Spinal cord (tissue), 10 donors: Measurements from ENCODE around the gene GPR85. TPM values are rescaled to one million over a fixed set of nuclear protein-coding genes. Genes with fewer than 3 reads are reported as not detected.
"Not testable (repeated sequence)": the region's sequence is repeated elsewhere in the genome, so short reads cannot be mapped to it uniquely, and the experiment has no call there.

ENCODE experiments used
- DNase-seq, 6 donors: peaks; one replicate each; pipeline versions ENCODE4 v3.0.0 to v3.0.0-alpha.2; 2013 to 2015; ENCODE audit warnings: low spot score in 6 of 6, low read depth in 4 of 6
- H3K27ac ChIP-seq: one replicate; pipeline ENCODE4 v1.5.1; 2013; ENCODE audit warnings: low read depth, low read length, control low read depth
- H3K27me3 ChIP-seq: one replicate; pipeline ENCODE4 v1.6.1; 2013; ENCODE audit warnings: low read length; ENCODE audit not compliant: control insufficient read depth, insufficient read depth
- H3K36me3 ChIP-seq: one replicate; pipeline ENCODE4 v1.6.1; 2013; ENCODE audit warnings: low read length; ENCODE audit not compliant: control insufficient read depth, insufficient read depth
- H3K4me1 ChIP-seq: one replicate; pipeline ENCODE4 v1.6.1; 2013; ENCODE audit warnings: low read length; ENCODE audit not compliant: control insufficient read depth, insufficient read depth
- H3K4me3 ChIP-seq: one replicate; pipeline ENCODE4 v1.5.1; 2013; ENCODE audit warnings: low read depth, low read length, control low read depth
- H3K9me3 ChIP-seq: one replicate; pipeline ENCODE4 v1.6.1; 2013; ENCODE audit warnings: low read length; ENCODE audit not compliant: control insufficient read depth, insufficient read depth
- WGBS: methylation state at CpG from one replicate; pipeline ENCODE4 v1.1.5; 2013; ENCODE audit warnings: missing lambda C conversion rate; ENCODE audit not compliant: insufficient coverage; 5-methylcytosine and 5-hydroxymethylcytosine counted together
- polyA plus RNA-seq, 2 donors: library from polyadenylated mRNA; unstranded; fragments of 120-200 nt; gene quantifications; one replicate each; pipeline ENCODE4 v1.2.1, GENCODE V29; 2013; ENCODE audit not compliant: insufficient read length in 2 of 2
- total RNA-seq, 2 donors: library from RNA; depleted of rRNA in 1 of 2; stranded (reverse); fragments of 120-200 nt in 1 of 2; fragments of >200 nt in 1 of 2; gene quantifications; one replicate each; pipeline versions ENCODE4 v1.2.3 to v1.2.4, GENCODE V29; 2013 to 2014
- donor health status: healthy.

Gene GPR85
- total and polyA plus RNA-seq, 4 donors = 13.6 to 46.8 (median 36.3) TPM

- no peaks in the 10 kb centered on the region for H3K9me3 ChIP-seq
- H3K4me3 ChIP-seq = no peak overlapping the region
- no peaks in the 10 kb centered on the region for H3K36me3 ChIP-seq
- H3K27me3 ChIP-seq = no peaks in the 10 kb centered on the region
- no peaks in the 10 kb centered on the region for H3K4me1 ChIP-seq
- WGBS = no CpG with 5 or more reads among the region's 2 CpGs
- DNase-seq = no peak
- no peak overlapping the region for H3K27ac ChIP-seq
Measured at GRCh38 chr7:113054938-113055337, 31.7 kb downstream of the GPR85 start.

GRCh38 chr7:113054272-113054671, 32.4 kb downstream of the GPR85 start:
- not testable (repeated sequence) for H3K4me1 ChIP-seq, DNase-seq, H3K27me3 ChIP-seq, H3K4me3 ChIP-seq, H3K27ac ChIP-seq, H3K9me3 ChIP-seq, H3K36me3 ChIP-seq
- 68% methylated on average over 3 of the region's 3 CpGs for WGBS

- H3K27ac ChIP-seq, H3K27me3 ChIP-seq, H3K4me3 ChIP-seq, H3K36me3 ChIP-seq, H3K9me3 ChIP-seq, DNase-seq, H3K4me1 ChIP-seq: not testable (repeated sequence)
- WGBS = no CpG with 5 or more reads among the region's 1 CpG
Measured at GRCh38 chr7:113049221-113049620, 37.4 kb downstream of the GPR85 start.

GRCh38 chr7:113046453-113046852, 40.2 kb downstream of the GPR85 start:
- Histone ChIP-seq H3K27ac (no peak overlapping the region), H3K36me3 (no peaks in the 10 kb centered on the region), H3K9me3 (no peaks in the 10 kb centered on the region), H3K27me3 (no peaks in the 10 kb centered on the region), H3K4me1 (no peaks in the 10 kb centered on the region), H3K4me3 (no peak overlapping the region)
- no peak for DNase-seq
- WGBS = no CpG with 5 or more reads among the region's 2 CpGs

- 90% methylated on average over 2 of the region's 4 CpGs for WGBS
- Histone ChIP-seq H3K4me3 (no peak overlapping the region), H3K9me3 (no peaks in the 10 kb centered on the region), H3K4me1 (no peaks in the 10 kb centered on the region), H3K27me3 (no peaks in the 10 kb centered on the region), H3K27ac (no peak overlapping the region), H3K36me3 (no peaks in the 10 kb centered on the region)
- no peak for DNase-seq
Measured at GRCh38 chr7:113045379-113045778, 41.2 kb downstream of the GPR85 start.

- Histone ChIP-seq H3K27me3 (no peaks in the 10 kb centered on the region), H3K4me1 (no peaks in the 10 kb centered on the region), H3K27ac (no peak overlapping the region), H3K4me3 (no peak overlapping the region), H3K9me3 (no peaks in the 10 kb centered on the region), H3K36me3 (no peaks in the 10 kb centered on the region)
- DNase-seq = no peak
Measured at GRCh38 chr7:113044394-113044793, 42.2 kb downstream of the GPR85 start.

GRCh38 chr7:113040849-113041248, 45.8 kb downstream of the GPR85 start:
- Histone ChIP-seq H3K9me3 (no peaks in the 10 kb centered on the region), H3K36me3 (no peaks in the 10 kb centered on the region), H3K4me3 (no peak overlapping the region), H3K4me1 (no peaks in the 10 kb centered on the region), H3K27ac (no peak overlapping the region), H3K27me3 (no peaks in the 10 kb centered on the region)
- DNase-seq = no peak

GRCh38 chr7:113033959-113034358, 52.7 kb downstream of the GPR85 start:
- Histone ChIP-seq H3K27ac (no peak overlapping the region), H3K27me3 (no peaks in the 10 kb centered on the region), H3K9me3 (no peaks in the 10 kb centered on the region), H3K4me3 (no peak overlapping the region), H3K4me1 (no peaks in the 10 kb centered on the region), H3K36me3 (no peaks in the 10 kb centered on the region)
- no peak for DNase-seq
- WGBS = no CpG with 5 or more reads among the region's 2 CpGs

Other genes with a start within 250 kb of the GPR85 start
- gene SMIM30, start 31.7 kb upstream of the GPR85 start, total RNA-seq = 10 to 100 TPM; 57.9 to 78.7 TPM
- 10 to 100 TPM; 54.8 to 74.5 TPM for gene SMIM30, start 31.7 kb upstream of the GPR85 start, polyA plus RNA-seq